Measurements from ENCODE around the gene INTS3. TPM values are rescaled to one million over a fixed set of nuclear protein-coding genes. Genes with fewer than 3 reads are reported as not detected.

INTS3 gene
- total and polyA plus RNA-seq, 2 of the 8 experiments (the other 6 are each of a cell fraction or from before 2014, with no cell fraction given) = 66.8 to 93.2 TPM

- no peak overlapping the region for H4K5ac ChIP-seq (ENCODE audit: insufficient read length, low read depth, low read length)
- H2BK120ac ChIP-seq (replicated peaks; ENCODE audit: low read depth, low read length) = no peak overlapping the region
- no peaks in the 10 kb centered on the region; a peak in 1 of 4 replicates for H3K79me2 ChIP-seq (ENCODE audit: control insufficient read depth in 1 of 2, insufficient read depth in 2 of 2, low read length in 2 of 2)
- H3K9ac ChIP-seq (replicated peaks in 1 of 4; ENCODE audit: extremely low read depth in 1 of 4, low read depth in 3 of 4, low read length in 3 of 4) = no peak overlapping the region
- 82% methylated on average over 4 of the region's 4 CpGs; no CpG with 5 or more reads in 1 of the 2 experiments for WGBS, 2 experiments (ENCODE audit: extremely low coverage in 1 of 2, insufficient coverage in 1 of 2, insufficient read length in 1 of 2, insufficient replicate concordance in 2 of 2, low coverage in 1 of 2, low lambda C conversion rate in 2 of 2, missing lambda C conversion rate in 1 of 2)
- no peak overlapping the region for H3K4me3 ChIP-seq (ENCODE audit: extremely low read depth in 1 of 4, insufficient read depth in 2 of 4, low read depth in 3 of 4, low read length in 4 of 4)
- no peak overlapping the region for H3K14ac ChIP-seq (ENCODE audit: insufficient read length)
- H3K9me3 ChIP-seq (ENCODE audit: insufficient read depth in 2 of 2, low read depth in 1 of 2, low read length in 1 of 2) = no peaks in the 10 kb centered on the region
- no peak overlapping the region for H4K8ac ChIP-seq (ENCODE audit: extremely low read depth, insufficient read depth, low read length)
- H4K91ac ChIP-seq (replicated peaks; ENCODE audit: insufficient read length, low read length) = no peak overlapping the region
- no peak for DNase-seq (ENCODE audit: low read depth in 1 of 2, low spot score in 2 of 2)
- no peak for FAIRE-seq
- POLR2A ChIA-PET (ENCODE audit: partially characterized antibody) = interaction anchor here (1.5 to 3.9 kb wide), 5 partner anchors 7 to 210 kb away, joined by 4 to 14 read pairs (median 6); partner anchors contain the start of gene RPS27
- H3K23ac ChIP-seq (ENCODE audit: insufficient read length) = no peak overlapping the region
- H3K4me1 ChIP-seq (replicated peaks in 1 of 4; ENCODE audit: control insufficient read depth in 3 of 4, insufficient read depth in 4 of 4, low read length in 3 of 4) = peaks cover 0 to 11% (median 9%) of the 10 kb centered on the region in 4 experiments; a peak in 6 of 7 replicates
- H3K27ac ChIP-seq (ENCODE audit: low read depth, low read length) = no peak overlapping the region
- H3K56ac ChIP-seq (replicated peaks; ENCODE audit: insufficient read length, low read depth, low read length) = no peak overlapping the region
- no peaks in the 10 kb centered on the region; a peak in 1 of 7 replicates for H3K27me3 ChIP-seq (replicated peaks in 1 of 4; ENCODE audit: control insufficient read depth in 3 of 4, extremely low read depth in 1 of 4, insufficient read depth in 3 of 4, low read length in 3 of 4)
- peaks cover 3% of the 10 kb centered on the region; the same call in 1 of the 2 replicates for H3K23me2 ChIP-seq (ENCODE audit: low read depth, low read length)
- H2AK5ac ChIP-seq (ENCODE audit: low read depth, low read length) = no peak overlapping the region
- CTCF ChIA-PET (ENCODE audit: partially characterized antibody) = interaction anchor here (1.0 to 1.3 kb wide), 3 partner anchors 17 to 185 kb away, joined by 3 to 5 read pairs (median 4); no protein-coding TSS in a partner anchor
- H3K79me1 ChIP-seq (ENCODE audit: low read depth, low read length) = peaks cover 3% of the 10 kb centered on the region; the same call in 1 of the 2 replicates
- H2BK12ac ChIP-seq (ENCODE audit: low read depth, low read length) = no peak overlapping the region
- no peak overlapping the region for H3K18ac ChIP-seq (ENCODE audit: extremely low read depth, low read length)
- H3K4me2 ChIP-seq (ENCODE audit: insufficient read depth in 1 of 2, low read depth in 2 of 2, low read length in 2 of 2) = no peak overlapping the region
- no peaks in the 10 kb centered on the region for H4K20me1 ChIP-seq (replicated peaks in 1 of 2; ENCODE audit: control insufficient read depth in 1 of 2, insufficient read depth in 2 of 2, low read length in 2 of 2)
- no peak overlapping the region for H2AFZ ChIP-seq (ENCODE audit: low read length)
- no peak overlapping the region for H2BK20ac ChIP-seq (ENCODE audit: low read length)
- no peak overlapping the region for H2BK5ac ChIP-seq (ENCODE audit: low read depth, low read length)
- H2BK15ac ChIP-seq (ENCODE audit: low read length) = no peak overlapping the region
- H3K36me3 ChIP-seq (ENCODE audit: control insufficient read depth in 2 of 4, insufficient read depth in 4 of 4, low read length in 3 of 4) = no peaks in the 10 kb centered on the region
- no peak overlapping the region for H3K4ac ChIP-seq (replicated peaks; ENCODE audit: insufficient read length, low read depth, low read length)
- TF ChIP-seq SIN3A (conservative IDR thresholded peaks at IDR 0.05 in 1 of 2, IDR thresholded peaks at IDR 0.05 in 1 of 2; ENCODE audit: low read depth in 1 of 2, low read length in 2 of 2) (no peak), SRF (IDR thresholded peaks at IDR 0.05; ENCODE audit: low read depth, low read length) (no peak), JUN (IDR thresholded peaks at IDR 0.05; ENCODE audit: low read depth, low read length) (no peak)
Observed at GRCh38 chr1:153780551-153780950, 52.7 kb downstream of the INTS3 start.

All from H1 (cell line).